CD14-positive monocyte (primary cell): Measurements from ENCODE around the gene ZNF837. TPM values are rescaled to one million over a fixed set of nuclear protein-coding genes. Genes with fewer than 3 reads are reported as not detected.

ENCODE experiments used
- DNase-seq, 3 donors: peaks; one replicate each; pipeline ENCODE4 v3.0.0-alpha.2; 2011 to 2022
- H2AFZ ChIP-seq: 2 replicates; pipeline ENCODE4 v1.6.0; 2012; ENCODE audit warnings: mild to moderate bottlenecking, low read depth, low read length, inconsistent platforms; ENCODE audit not compliant: insufficient read depth, poor library complexity, severe bottlenecking
- H3K27ac ChIP-seq, 2 donors: 1 replicate in 1 of 2; 2 replicates in 1 of 2; pipeline ENCODE4 v1.5.1; 2012 to 2013; ENCODE audit warnings: low read length in 2 of 2, control low read depth in 1 of 2, inconsistent platforms in 1 of 2, low read depth in 1 of 2, mild to moderate bottlenecking in 1 of 2
- H3K27me3 ChIP-seq, 2 donors: one replicate each; pipeline versions ENCODE4 v1.6.0 to v1.6.1; 2011 to 2013; ENCODE audit warnings: low read length in 2 of 2; ENCODE audit not compliant: control insufficient read depth in 2 of 2, insufficient read depth in 2 of 2
- H3K36me3 ChIP-seq, 2 donors: replicated peaks in 1 of 2; 1 replicate in 1 of 2; 2 replicates in 1 of 2; pipeline versions ENCODE4 v1.5.1 to v1.6.1; 2012 to 2013; ENCODE audit warnings: low read length in 2 of 2, control low read depth in 1 of 2, inconsistent platforms in 1 of 2, mild to moderate bottlenecking in 1 of 2; ENCODE audit not compliant: insufficient read depth in 2 of 2, control insufficient read depth in 1 of 2
- H3K4me1 ChIP-seq, 2 donors: 1 replicate in 1 of 2; 2 replicates in 1 of 2; pipeline versions ENCODE4 v1.5.1 to v1.6.1; 2012 to 2013; ENCODE audit warnings: low read length in 2 of 2, control low read depth in 1 of 2, inconsistent platforms in 1 of 2, mild to moderate bottlenecking in 1 of 2, moderate library complexity in 1 of 2; ENCODE audit not compliant: insufficient read depth in 2 of 2, control insufficient read depth in 1 of 2
- H3K4me2 ChIP-seq: replicated peaks from 2 replicates; pipeline ENCODE3; 2012; ENCODE audit warnings: low read length, moderate library complexity, mild to moderate bottlenecking; ENCODE audit not compliant: poor library complexity, severe bottlenecking; ENCODE audit errors: extremely low read depth
- H3K4me3 ChIP-seq, 3 experiments: fragments of 200-600 bp in 1 of 3; sonication (generic) in 1 of 3; replicated peaks in 1 of 3; 1 replicate in 2 of 3; 2 replicates in 1 of 3; pipeline ENCODE4 v1.5.1; 2011 to 2013; ENCODE audit warnings: low read length in 3 of 3, mild to moderate bottlenecking in 3 of 3, control low read depth in 2 of 3, low read depth in 2 of 3, inconsistent platforms in 1 of 3, moderate library complexity in 1 of 3
- H3K79me2 ChIP-seq: 2 replicates; pipeline ENCODE4 v1.6.0; 2012; ENCODE audit warnings: mild to moderate bottlenecking, control low read depth, inconsistent platforms, low read length, moderate library complexity; ENCODE audit not compliant: insufficient read depth
- H3K9ac ChIP-seq: 2 replicates; pipeline ENCODE4 v1.6.0; 2017; ENCODE audit warnings: low read length, mild to moderate bottlenecking; ENCODE audit not compliant: insufficient read depth, poor library complexity, severe bottlenecking
- H3K9me3 ChIP-seq, 2 donors: replicated peaks in 1 of 2; 1 replicate in 1 of 2; 2 replicates in 1 of 2; pipeline versions ENCODE4 v1.5.1 to v1.6.1; 2012 to 2013; ENCODE audit warnings: low read length in 2 of 2, control low read depth in 1 of 2; ENCODE audit not compliant: control insufficient read depth in 1 of 2, insufficient read depth in 1 of 2
- H4K20me1 ChIP-seq: 2 replicates; pipeline ENCODE4 v1.6.0; 2012; ENCODE audit warnings: mild to moderate bottlenecking, low read length, control low read depth, moderate library complexity; ENCODE audit not compliant: insufficient read depth
- H3K27ac Mint-ChIP-seq, 7 donors: one replicate each; pipeline ENCODE4 v1.8.0; 2020; ENCODE audit warnings: mild to moderate bottlenecking in 7 of 7, mixed read lengths in 7 of 7, moderate library complexity in 6 of 7, inconsistent platforms in 2 of 7
- H3K27me3 Mint-ChIP-seq, 3 donors: one replicate each; pipeline ENCODE4 v1.8.0; 2021 to 2022; ENCODE audit warnings: low read depth in 3 of 3, mild to moderate bottlenecking in 3 of 3, mixed read lengths in 3 of 3, moderate library complexity in 3 of 3, inconsistent platforms in 1 of 3
- H3K36me3 Mint-ChIP-seq, 2 donors: one replicate each; pipeline ENCODE4 v1.8.0; 2020; ENCODE audit warnings: mixed read lengths in 2 of 2, inconsistent platforms in 1 of 2, mild to moderate bottlenecking in 1 of 2
- H3K4me1 Mint-ChIP-seq: one replicate; pipeline ENCODE4 v1.8.0; 2020; ENCODE audit warnings: mild to moderate bottlenecking, mixed read lengths
- H3K4me3 Mint-ChIP-seq, 2 donors: one replicate each; pipeline ENCODE4 v1.8.0; 2020; ENCODE audit warnings: mild to moderate bottlenecking in 2 of 2, mixed read lengths in 2 of 2, moderate library complexity in 1 of 2
- H3K9me3 Mint-ChIP-seq, 7 donors: one replicate each; pipeline ENCODE4 v1.8.0; 2020 to 2022; ENCODE audit warnings: mixed read lengths in 7 of 7, mild to moderate bottlenecking in 6 of 7, moderate library complexity in 6 of 7, inconsistent platforms in 2 of 7
- CTCF ChIP-seq: fragments of 200-600 bp; IDR thresholded peaks from one replicate; pipeline ENCODE4 v1.8.0; 2022; ENCODE audit warnings: antibody characterized with exemption, mild to moderate bottlenecking
- WGBS: methylation state at CpG from one replicate; pipeline ENCODE4 v1.1.5; 2013; ENCODE audit warnings: missing lambda C conversion rate; ENCODE audit not compliant: insufficient coverage; 5-methylcytosine and 5-hydroxymethylcytosine counted together
- intact Hi-C, 2 donors: fragments of 100-400 bp; cut with micrococcal nuclease; formaldehyde crosslinking; loops; one replicate each; pipeline versions ENCODE4 v1.15.0 to v1.15.1; 2023
- polyA plus RNA-seq, 3 donors: library from polyadenylated mRNA; depleted of rRNA in 1 of 3; unstranded in 2 of 3; stranded (reverse) in 1 of 3; fragments of 300-500 nt in 2 of 3; fragments of >200 nt in 1 of 3; fragmentation: Illumina TruSeq in 2 of 3; gene quantifications; 1 replicate in 2 of 3; 2 replicates in 1 of 3; pipeline ENCODE4 v1.2.3, GENCODE V29; 2012 to 2021

The ZNF837 gene
- polyA plus RNA-seq, 3 donors: 0.13 to 0.72 (median 0.33) TPM

GRCh38 chr19:58335630-58336029, 45.2 kb downstream of the ZNF837 start:
- WGBS: 100% methylated on average over 2 of the region's 3 CpGs
- Histone ChIP-seq H3K4me3 (no peak overlapping the region), H3K36me3 (peaks cover 27 to 51% of the 10 kb centered on the region in 2 donors), H3K4me2 (no peak overlapping the region), H3K9me3 (peaks cover 4 to 13% of the 10 kb centered on the region in 2 donors), H3K27me3 (no peaks in the 10 kb centered on the region), H3K27ac (no peak overlapping the region), H3K4me1 (no peaks in the 10 kb centered on the region), H3K9ac (no peak overlapping the region), H2AFZ (no peak overlapping the region), H4K20me1 (no peaks in the 10 kb centered on the region), H3K79me2 (no peaks in the 10 kb centered on the region)
- Mint-ChIP-seq H3K27ac (no peak overlapping the region), H3K9me3 (peaks cover 0 to 13% (median 7%) of the 10 kb centered on the region in 7 donors), H3K4me1 (no peaks in the 10 kb centered on the region), H3K27me3 (peaks cover 0 to 3% (median 2%) of the 10 kb centered on the region in 3 donors), H3K4me3 (no peak overlapping the region), H3K36me3 (peaks cover 40 to 50% of the 10 kb centered on the region in 2 donors)
- no peak for TF ChIP-seq CTCF
- intact Hi-C loops: no loop called here
- DNase-seq: no peak

- intact Hi-C loops: no loop called here
- WGBS: 93% methylated on average over 16 of the region's 19 CpGs
- Histone ChIP-seq H3K9ac (no peak overlapping the region), H3K4me3 (no peak overlapping the region), H3K4me1 (no peaks in the 10 kb centered on the region), H2AFZ (no peak overlapping the region), H3K79me2 (no peaks in the 10 kb centered on the region), H3K4me2 (no peak overlapping the region), H3K36me3 (peaks cover 27 to 49% of the 10 kb centered on the region in 2 donors), H3K27ac (no peak overlapping the region), H3K27me3 (no peaks in the 10 kb centered on the region), H4K20me1 (no peaks in the 10 kb centered on the region), H3K9me3 (peaks cover 4 to 13% of the 10 kb centered on the region in 2 donors)
- Mint-ChIP-seq H3K4me1 (no peaks in the 10 kb centered on the region), H3K36me3 (peaks cover 40 to 46% of the 10 kb centered on the region in 2 donors), H3K9me3 (peaks cover 0 to 13% (median 7%) of the 10 kb centered on the region in 7 donors), H3K4me3 (no peak overlapping the region), H3K27me3 (peaks cover 0 to 2% (median 1%) of the 10 kb centered on the region in 3 donors), H3K27ac (peak overlapping the region in 1 of 7 donors; percentile 42)
- DNase-seq: no peak
- TF ChIP-seq CTCF: no peak
These were observed 46.1 kb downstream of the ZNF837 start for GRCh38 chr19:58334691-58335249.
